Vagina (tissue), 2 donors: Measurements from ENCODE around the gene HEATR5A. TPM values are rescaled to one million over a fixed set of nuclear protein-coding genes. Genes with fewer than 3 reads are reported as not detected.
"Not testable (repeated sequence)": the region's sequence is repeated elsewhere in the genome, so short reads cannot be mapped to it uniquely, and the experiment has no call there.

Experiments
- DNase-seq, 2 donors: peaks; one replicate each; pipeline ENCODE4 v3.0.0-alpha.2; 2017; ENCODE audit errors: extremely low spot score in 2 of 2
- H3K27ac ChIP-seq: fragments of 200-600 bp; sonication (generic); one replicate; pipeline ENCODE4 v1.5.1; 2019
- H3K27me3 ChIP-seq: fragments of 200-600 bp; sonication (generic); one replicate; pipeline ENCODE4 v1.5.1; 2019
- H3K36me3 ChIP-seq, 2 donors: fragments of 200-600 bp; sonication (generic); one replicate each; pipeline ENCODE4 v1.5.1; 2017 to 2019
- H3K4me1 ChIP-seq: fragments of 200-600 bp; sonication (generic); one replicate; pipeline ENCODE4 v1.5.1; 2019
- H3K4me3 ChIP-seq, 2 donors: fragments of 200-600 bp; sonication (generic); 1 replicate in 1 of 2; 2 replicates in 1 of 2; pipeline ENCODE4 v1.5.1; 2016 to 2019
- H3K9me3 ChIP-seq: fragments of 200-600 bp; sonication (generic); one replicate; pipeline ENCODE4 v1.5.1; 2019
- POLR2A ChIP-seq, 2 donors: fragments of 450-650 bp; IDR thresholded peaks; one replicate each; pipeline ENCODE4 v1.6.1; 2017; ENCODE audit warnings: antibody characterized with exemption in 2 of 2, mild to moderate bottlenecking in 2 of 2, moderate library complexity in 2 of 2
- POLR2AphosphoS5 ChIP-seq, 2 donors: sonication (generic); formaldehyde crosslinking; IDR thresholded peaks; one replicate each; pipeline ENCODE4 v1.9.0; 2017; ENCODE audit warnings: antibody characterized with exemption in 2 of 2, mild to moderate bottlenecking in 2 of 2, low read depth in 1 of 2; ENCODE audit not compliant: insufficient read depth in 1 of 2
- intact Hi-C: fragments of 100-400 bp; cut with DNase I; formaldehyde crosslinking; loops from one replicate; pipeline ENCODE4 v1.15.1; 2023
- total RNA-seq: library from RNA; depleted of rRNA; stranded (reverse); fragments of >200 nt; gene quantifications from one replicate; pipeline ENCODE4 v1.2.3, GENCODE V29; 2016
- TF ChIP-seq, protein P1 (sequence below), 3 experiments: fragments of 450-650 bp in 2 of 3; fragments of 200-600 bp in 1 of 3; sonication (generic) in 1 of 3; IDR thresholded peaks; one replicate each; pipeline ENCODE4 v1.5.1; 2017 to 2019; ENCODE audit warnings: antibody characterized with exemption in 3 of 3, mild to moderate bottlenecking in 2 of 3, moderate library complexity in 2 of 3

HEATR5A gene
- total RNA-seq = 16.9 TPM

DNA sequence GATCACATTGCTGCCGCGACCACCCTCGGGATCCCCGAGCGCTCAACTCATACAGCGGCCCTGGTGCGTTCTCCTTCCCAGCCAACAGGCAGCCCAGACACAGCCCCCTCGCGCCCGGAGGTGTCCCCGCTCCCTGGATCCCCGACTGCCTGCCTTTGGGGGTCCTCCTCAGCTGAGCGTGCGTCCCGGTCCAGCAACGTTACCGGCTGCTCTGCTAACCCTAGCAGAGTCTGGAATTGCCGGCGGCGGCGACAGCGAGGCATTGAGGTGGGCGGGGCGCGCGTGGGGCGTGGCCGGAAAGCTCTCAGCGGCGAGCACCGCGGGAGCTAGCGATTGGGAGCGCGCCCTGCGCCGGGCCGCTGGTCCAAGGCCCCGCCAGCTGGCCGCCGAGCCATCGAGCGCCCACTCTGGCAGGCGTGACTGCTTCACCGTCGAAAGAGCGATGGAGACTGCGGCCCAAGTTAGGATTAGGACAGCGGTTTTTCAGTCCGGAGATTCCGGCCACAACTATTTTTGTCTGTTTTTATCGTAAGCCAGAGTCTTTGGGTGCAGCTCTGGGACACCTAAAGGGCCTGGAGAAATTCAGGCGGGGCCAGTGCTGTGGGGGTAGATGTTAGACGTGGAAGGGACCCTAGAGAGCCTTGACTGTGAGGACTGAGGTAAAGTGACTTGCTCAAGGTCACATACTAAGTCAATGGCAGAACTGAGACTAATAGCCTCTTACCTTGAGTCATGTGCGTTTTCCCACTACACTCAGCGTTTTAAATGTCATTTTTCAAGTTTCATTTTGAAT, at the start of gene HEATR5A:
HEATR5A (minus strand) TSS at position 232 of the 793 bp plus-strand sequence. CDS start 17,575 bp downstream, outside the sequence.
- DNase-seq = peak in 1 of 2 donors; percentile 93
- TF ChIP-seq, protein P1, sequence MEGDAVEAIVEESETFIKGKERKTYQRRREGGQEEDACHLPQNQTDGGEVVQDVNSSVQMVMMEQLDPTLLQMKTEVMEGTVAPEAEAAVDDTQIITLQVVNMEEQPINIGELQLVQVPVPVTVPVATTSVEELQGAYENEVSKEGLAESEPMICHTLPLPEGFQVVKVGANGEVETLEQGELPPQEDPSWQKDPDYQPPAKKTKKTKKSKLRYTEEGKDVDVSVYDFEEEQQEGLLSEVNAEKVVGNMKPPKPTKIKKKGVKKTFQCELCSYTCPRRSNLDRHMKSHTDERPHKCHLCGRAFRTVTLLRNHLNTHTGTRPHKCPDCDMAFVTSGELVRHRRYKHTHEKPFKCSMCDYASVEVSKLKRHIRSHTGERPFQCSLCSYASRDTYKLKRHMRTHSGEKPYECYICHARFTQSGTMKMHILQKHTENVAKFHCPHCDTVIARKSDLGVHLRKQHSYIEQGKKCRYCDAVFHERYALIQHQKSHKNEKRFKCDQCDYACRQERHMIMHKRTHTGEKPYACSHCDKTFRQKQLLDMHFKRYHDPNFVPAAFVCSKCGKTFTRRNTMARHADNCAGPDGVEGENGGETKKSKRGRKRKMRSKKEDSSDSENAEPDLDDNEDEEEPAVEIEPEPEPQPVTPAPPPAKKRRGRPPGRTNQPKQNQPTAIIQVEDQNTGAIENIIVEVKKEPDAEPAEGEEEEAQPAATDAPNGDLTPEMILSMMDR (IDR thresholded peaks at IDR 0.05) = peak in 1 of 3 experiments; percentile 35
- TF ChIP-seq POLR2AphosphoS5 (IDR thresholded peaks at IDR 0.05; ENCODE audit: insufficient read depth in 1 of 2, low read depth in 1 of 2) (peak in 1 of 2 donors; percentile 97), POLR2A (IDR thresholded peaks at IDR 0.05) (peak in 1 of 2 donors; percentile 97)
- intact Hi-C loops = no loop called here
- Histone ChIP-seq H3K27me3 (no peaks in the 10 kb centered on the region), H3K4me3 (peak within 1 kb of the TSS; percentile 78 to 82), H3K4me1 (peaks cover 24% of the 10 kb centered on the region), H3K27ac (peak within 1 kb of the TSS; percentile 82), H3K36me3 (no peaks in the 10 kb centered on the region), H3K9me3 (no peaks in the 10 kb centered on the region)

DNA sequence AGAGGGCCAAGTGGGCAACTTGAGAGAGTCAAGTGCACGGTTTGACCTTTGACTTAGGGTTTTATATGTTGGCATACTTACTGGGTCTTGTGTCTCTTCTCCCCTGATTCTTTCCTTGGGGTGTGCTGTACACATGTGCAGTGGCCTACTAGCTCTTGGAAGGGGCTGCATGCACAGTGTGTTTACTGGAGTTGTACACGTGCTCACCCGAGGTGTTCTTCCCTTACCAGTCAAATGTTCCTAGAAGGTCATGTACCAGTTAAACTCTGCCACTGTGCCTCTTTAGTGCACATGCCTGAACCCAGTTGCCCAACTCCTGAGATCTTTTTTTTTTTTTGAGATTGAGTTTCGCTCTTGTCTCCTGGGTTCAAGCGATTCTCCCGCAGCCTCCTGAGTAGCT, 46.2 kb upstream of the HEATR5A start:
- intact Hi-C loops = no loop called here
- TF ChIP-seq, protein P1 (IDR thresholded peaks at IDR 0.05) = no peak
- TF ChIP-seq POLR2AphosphoS5 (IDR thresholded peaks at IDR 0.05; ENCODE audit: insufficient read depth in 1 of 2, low read depth in 1 of 2) = no peak
- TF ChIP-seq POLR2A (IDR thresholded peaks at IDR 0.05) = no peak
- H3K4me1 ChIP-seq = no peaks in the 10 kb centered on the region
- H3K4me3 ChIP-seq = no peak overlapping the region
- no peaks in the 10 kb centered on the region for H3K27me3 ChIP-seq
- H3K9me3 ChIP-seq = no peaks in the 10 kb centered on the region
- no peak for DNase-seq
- no peak overlapping the region for H3K27ac ChIP-seq
- H3K36me3 ChIP-seq = no peaks in the 10 kb centered on the region

DNA sequence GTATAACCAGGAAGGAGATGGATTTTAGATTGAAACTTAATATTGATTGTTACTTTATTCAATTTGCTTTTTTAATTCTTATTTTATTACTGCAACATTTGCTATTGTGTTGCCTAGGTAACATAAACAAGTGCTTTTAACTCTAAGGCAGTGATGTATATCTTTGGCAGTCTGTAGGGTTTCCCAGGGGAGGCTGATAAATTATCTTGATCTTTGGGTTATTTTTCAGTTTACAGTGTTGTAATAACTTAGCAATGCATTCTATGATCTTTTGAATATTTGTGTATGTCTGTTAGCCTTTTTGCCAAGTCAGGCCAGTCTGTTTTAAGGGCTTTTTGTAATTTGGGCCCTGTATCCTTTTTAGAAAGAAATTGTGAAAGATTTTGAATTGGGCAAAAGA, 44.8 kb upstream of the HEATR5A start:
- intact Hi-C loops = no loop called here
- Histone ChIP-seq H3K4me1 (no peaks in the 10 kb centered on the region), H3K9me3 (no peaks in the 10 kb centered on the region), H3K27ac (no peak overlapping the region), H3K4me3 (no peak overlapping the region), H3K36me3 (no peaks in the 10 kb centered on the region), H3K27me3 (no peaks in the 10 kb centered on the region)
- no peak for TF ChIP-seq POLR2AphosphoS5 (IDR thresholded peaks at IDR 0.05; ENCODE audit: insufficient read depth in 1 of 2, low read depth in 1 of 2)
- no peak for TF ChIP-seq POLR2A (IDR thresholded peaks at IDR 0.05)
- TF ChIP-seq, protein P1 (IDR thresholded peaks at IDR 0.05) = no peak
- DNase-seq = no peak

DNA sequence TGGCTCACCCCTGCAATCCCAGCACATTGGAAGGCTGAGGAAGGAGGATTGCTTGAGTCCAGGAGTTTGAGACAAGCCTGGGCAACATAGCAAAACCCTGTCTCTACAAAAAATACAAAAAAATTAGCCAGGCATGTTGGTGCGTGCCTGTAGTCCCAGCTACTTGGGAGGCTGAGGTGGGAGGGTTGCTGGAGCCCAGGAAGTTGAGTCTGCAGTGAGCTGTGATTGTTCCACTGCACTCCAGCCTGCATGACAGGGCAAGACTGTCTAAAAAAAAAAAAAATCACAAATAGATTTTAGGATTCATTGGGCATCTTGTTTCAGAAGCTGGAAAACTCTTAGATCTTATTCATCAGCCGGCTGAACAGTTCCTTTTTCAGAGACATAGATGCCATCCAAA, 42.1 kb upstream of the HEATR5A start:
- H3K27ac ChIP-seq, H3K9me3 ChIP-seq, DNase-seq, H3K4me1 ChIP-seq, intact Hi-C loops, H3K4me3 ChIP-seq, H3K27me3 ChIP-seq, H3K36me3 ChIP-seq: not testable (repeated sequence)

DNA sequence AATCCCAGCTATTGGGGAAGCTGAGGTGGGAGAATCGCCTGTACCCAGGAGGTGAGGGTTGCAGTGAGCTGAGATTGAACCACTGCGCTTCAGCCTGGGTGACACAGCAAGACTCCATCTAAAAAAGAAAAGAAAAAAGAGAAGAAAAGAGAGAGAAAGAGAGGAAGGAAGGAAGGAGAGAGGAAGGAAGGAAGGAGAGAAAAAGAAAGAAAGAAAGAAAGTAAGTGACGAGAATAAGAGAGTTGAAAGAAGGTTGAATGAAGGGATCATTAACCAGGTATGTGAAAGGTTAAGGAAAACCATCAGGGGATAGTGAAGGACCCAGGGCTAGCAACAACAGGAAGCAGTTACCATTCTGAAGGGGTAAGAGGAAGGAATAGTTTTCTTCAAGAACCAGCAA, 41.2 kb upstream of the HEATR5A start:
- Histone ChIP-seq H3K9me3 (no peaks in the 10 kb centered on the region), H3K4me3 (no peak overlapping the region), H3K4me1 (peaks cover 3% of the 10 kb centered on the region), H3K27me3 (no peaks in the 10 kb centered on the region), H3K36me3 (no peaks in the 10 kb centered on the region), H3K27ac (no peak overlapping the region)
- TF ChIP-seq, protein P1 (IDR thresholded peaks at IDR 0.05) = no peak
- TF ChIP-seq POLR2AphosphoS5 (IDR thresholded peaks at IDR 0.05; ENCODE audit: insufficient read depth in 1 of 2, low read depth in 1 of 2) (no peak), POLR2A (IDR thresholded peaks at IDR 0.05) (no peak)
- intact Hi-C loops = no loop called here
- no peak for DNase-seq
